ENCODE measurements around the gene PFKP.
"Not testable (repeated sequence)": the region's sequence is repeated elsewhere in the genome, so short reads cannot be mapped to it uniquely, and the experiment has no call there.

The PFKP gene

DNA sequence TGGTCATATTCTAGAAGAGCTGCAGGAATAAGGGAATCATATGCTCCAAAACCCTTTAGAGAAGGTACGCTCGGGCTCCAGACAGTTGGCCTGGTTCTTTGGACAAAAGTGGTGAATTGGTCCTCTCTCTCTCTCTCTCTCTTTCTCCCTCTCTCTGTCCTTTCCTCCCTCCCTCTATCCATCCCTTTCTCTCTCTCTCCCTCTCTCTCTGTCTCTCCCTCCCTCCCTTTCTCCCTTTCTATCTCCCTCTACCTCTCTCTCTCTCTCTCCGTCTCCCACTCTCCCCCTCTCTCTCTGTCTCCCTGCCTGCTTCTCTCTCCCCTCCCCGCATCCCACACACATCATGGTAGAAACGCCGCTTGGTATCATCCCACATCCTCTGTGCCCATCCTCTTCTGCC is 19.8 kb upstream of the PFKP start:
- DNase-seq, result no peak

GRCh38 chr10:3048119-3049019 is 19.0 kb upstream of the PFKP start:
- peak; percentile 54 for DNase-seq

- no peak for DNase-seq
Observed at GRCh38 chr10:3051692-3052091, 15.7 kb upstream of the PFKP start.

DNA sequence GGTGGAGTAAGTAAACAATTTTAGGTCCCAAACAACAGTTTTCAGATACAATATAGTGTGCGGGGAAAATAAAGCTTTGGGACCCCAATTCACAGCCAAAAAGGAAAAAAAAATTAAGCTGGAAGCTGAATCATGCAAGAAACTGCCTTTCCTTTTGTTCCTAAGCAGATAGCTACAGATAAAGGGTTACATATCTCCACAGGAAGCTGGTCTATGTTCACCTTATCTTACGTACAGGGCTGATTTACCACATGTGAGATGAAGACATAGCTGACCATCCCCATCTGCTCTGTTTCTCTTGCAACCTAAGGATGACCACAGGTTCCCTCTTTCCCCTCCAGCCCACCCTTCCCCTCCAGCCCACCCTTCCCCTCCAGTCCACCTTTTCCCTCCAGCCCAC is 14.2 kb upstream of the PFKP start:
- no peak for DNase-seq

- DNase-seq, result no peak
Observed at GRCh38 chr10:3054183-3054850, 13.0 kb upstream of the PFKP start.

- no peak for DNase-seq
Observed at GRCh38 chr10:3054851-3055199, 12.5 kb upstream of the PFKP start.

GRCh38 chr10:3056280-3057037 is 10.9 kb upstream of the PFKP start:
- DNase-seq, result peak; percentile 30

- no peak for DNase-seq
Observed at GRCh38 chr10:3057946-3058345, 9.4 kb upstream of the PFKP start.

GRCh38 chr10:3059974-3060373 is 7.4 kb upstream of the PFKP start:
- DNase-seq, result no peak

DNA sequence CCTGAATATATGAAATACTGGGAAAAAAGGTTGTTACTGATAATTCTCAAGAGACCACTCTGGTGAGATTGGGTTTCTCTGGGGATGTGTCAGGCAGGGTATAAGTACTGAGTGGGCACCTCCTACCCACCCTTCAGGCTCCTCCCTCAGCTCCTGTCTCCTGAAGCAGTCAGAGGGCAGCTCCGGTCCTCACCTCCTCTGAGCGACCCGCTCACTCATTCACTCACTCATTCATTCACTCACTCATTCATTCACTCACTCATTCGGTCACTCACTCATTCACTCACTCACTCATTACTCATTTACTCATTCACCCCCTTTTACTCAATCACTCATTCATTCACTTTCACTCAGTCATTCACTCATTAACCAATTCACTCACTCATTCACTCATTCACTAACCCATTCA is 6.9 kb upstream of the PFKP start:
- no peak for DNase-seq

GRCh38 chr10:3061323-3061898 is 5.9 kb upstream of the PFKP start:
- not testable (repeated sequence) for DNase-seq

DNA sequence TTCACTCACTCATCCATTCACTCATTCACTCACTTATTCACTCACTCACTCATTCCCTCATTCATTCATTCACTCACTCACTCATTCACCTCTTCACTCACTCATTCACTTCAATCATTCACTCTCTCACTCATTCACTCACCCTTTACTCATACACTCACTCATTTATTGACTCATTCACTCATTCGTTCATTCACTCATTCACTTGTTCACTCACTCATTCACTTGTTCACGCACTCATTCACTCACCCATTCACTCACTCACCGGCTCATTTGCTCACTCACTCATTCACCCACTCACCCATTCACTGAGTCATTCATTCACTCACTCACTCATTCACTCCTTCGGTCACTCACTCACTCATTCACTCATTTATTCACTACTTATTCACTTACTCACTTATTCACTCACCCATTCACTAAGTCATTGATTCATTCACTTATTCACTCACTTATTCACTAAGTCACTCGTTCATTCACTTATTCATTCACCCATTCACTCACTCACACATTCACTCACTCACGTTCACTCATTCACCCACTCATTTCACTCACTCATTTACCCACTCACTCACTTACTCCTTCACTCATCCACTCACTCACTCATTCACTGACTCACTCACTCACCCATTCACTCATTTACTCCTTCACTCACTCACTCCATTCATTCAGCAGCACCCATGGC is 4.7 kb upstream of the PFKP start:
- DNase-seq, result no peak

GRCh38 chr10:3064423-3064822 is 2.9 kb upstream of the PFKP start:
- DNase-seq, result no peak

- no peak for DNase-seq
Observed at GRCh38 chr10:3065622-3066021, 1.7 kb upstream of the PFKP start.

DNA sequence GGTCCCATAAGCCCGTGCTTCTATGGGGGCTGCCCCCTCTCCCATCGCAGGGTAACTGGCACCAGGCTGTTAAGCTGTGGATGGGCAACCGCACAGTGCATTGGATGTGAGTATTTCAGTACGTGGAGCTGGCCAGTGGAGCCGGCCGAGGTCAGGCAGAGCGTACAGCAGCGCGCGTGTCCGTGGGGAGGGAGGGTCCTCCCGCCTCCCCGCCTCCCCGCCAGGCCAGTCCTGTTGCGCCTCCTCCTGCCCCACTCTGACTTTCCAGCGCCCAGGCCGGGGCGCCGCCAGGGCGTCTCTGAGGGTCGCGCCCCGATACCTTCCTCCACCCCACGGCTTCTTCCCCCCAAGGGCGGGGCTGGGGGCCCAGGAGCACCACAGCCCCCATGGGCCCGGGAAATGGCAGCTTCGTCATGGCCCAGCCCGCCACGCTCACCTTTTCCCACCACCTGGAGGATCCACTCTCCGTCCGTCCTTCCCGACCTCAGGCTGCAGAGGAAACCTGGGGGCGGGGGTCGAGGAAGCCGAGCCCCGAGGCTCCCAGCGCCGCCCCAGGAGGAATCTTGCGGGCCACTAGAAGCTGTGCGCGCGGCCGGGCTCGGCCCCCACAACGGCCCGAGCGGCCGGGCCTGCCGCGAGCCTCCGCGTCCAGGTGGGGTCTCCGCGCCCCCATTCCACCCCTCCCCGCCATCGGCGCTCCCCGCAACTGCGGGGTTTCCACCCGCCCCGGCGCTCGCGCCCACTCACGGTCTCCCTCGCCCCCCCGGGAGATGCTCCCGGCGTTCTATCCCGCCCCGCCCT is 831 bp upstream of the PFKP start:
- no peak for DNase-seq

DNA sequence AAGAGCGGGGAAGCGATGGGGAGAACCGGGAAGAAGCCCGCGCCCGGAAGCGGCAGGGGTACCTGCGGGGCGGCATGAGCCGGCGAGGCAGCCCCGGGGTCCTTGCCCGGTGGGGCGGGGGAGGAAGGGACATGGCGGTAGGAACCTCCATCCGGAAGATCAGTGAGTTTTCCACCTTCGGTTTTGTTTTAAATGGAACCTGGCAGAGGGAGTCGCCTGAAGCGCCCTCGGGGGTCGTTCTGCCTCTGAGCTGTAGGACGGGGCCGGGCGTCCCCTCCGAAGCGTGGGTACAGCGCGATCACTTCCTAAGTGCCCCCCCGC is 471 bp downstream of the PFKP start:
- no peak for DNase-seq

DNA sequence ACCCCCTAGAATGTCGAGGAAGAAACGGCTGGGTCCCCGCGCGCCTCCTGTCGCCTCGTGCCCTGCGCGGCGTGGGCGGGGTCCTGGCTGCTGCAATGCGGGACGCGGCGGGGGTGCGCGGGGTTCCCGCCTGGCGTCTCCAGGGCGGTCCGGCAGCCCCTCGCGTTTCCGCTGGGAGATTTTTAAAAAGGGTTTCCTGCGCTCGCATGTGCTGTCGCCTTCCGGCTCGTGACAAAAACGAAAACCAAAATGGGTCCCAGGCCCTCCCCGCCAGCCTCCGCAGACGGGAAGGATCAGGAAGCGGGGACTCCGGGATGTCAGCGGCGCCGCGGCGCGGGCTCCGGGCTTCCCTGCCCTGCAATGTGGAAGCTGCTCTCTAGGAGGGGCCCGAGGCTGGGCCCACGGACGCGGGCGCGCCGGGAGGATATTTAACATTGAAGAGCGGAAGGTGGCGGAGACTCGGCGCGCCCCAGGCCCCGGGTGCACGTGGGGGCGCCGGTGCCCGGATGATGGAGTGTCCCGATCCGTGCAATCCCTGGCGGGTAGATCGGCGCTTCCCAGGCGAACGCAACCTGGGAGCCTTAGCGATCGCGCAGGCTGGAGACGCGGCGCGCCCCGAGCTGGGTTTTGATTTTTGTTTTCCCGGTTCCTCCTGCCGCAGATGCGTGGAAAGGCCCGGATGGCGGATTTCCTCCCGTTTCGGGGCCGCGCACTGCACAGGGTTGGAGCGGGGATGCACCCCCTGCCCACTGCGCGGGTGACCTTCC is 1.0 kb downstream of the PFKP start:
- DNase-seq, result peak; percentile 64

GRCh38 chr10:3068968-3069737 is 1.8 kb downstream of the PFKP start:
- peak; percentile 39 for DNase-seq

DNA sequence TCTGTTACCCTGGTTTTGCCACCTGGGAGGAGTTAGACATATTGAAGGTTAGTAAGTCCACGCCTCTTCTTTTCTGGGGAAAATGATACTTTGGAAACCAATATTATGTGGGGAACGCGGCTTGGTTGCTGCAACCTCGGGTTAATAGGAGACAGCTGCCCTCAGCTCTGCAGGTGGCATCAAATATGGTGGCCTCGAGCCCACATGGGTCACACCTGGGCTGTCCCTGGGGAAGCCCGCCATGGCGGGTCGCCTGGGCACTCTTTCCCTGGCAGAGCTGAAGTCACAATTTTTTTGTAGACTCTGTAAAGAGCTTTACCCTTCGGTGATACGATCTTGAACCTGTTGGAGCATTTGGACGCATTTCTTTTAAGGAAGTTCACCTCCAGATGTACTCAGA is 2.5 kb downstream of the PFKP start:
- DNase-seq, result no peak

GRCh38 chr10:3071405-3072198 is 4.3 kb downstream of the PFKP start:
- DNase-seq, result peak; percentile 80
